Fibroblast of lung (primary cell): ENCODE data around the gene ANO2.

Source experiments
- CTCF ChIP-seq, 2 donors: IDR thresholded peaks in 1 of 2; conservative IDR thresholded peaks in 1 of 2; 1 replicate in 1 of 2; 2 replicates in 1 of 2; pipeline ENCODE4 v1.5.1; 2011 to 2012; ENCODE audit warnings: low read length in 2 of 2, control low read depth in 1 of 2, inconsistent platforms in 1 of 2, low read depth in 1 of 2, mild to moderate bottlenecking in 1 of 2
- EZH2 ChIP-seq: IDR thresholded peaks from 2 replicates; pipeline ENCODE4 v1.5.1; 2012; ENCODE audit warnings: low read length, control low read depth, mild to moderate bottlenecking; ENCODE audit errors: missing control alignments

DNA sequence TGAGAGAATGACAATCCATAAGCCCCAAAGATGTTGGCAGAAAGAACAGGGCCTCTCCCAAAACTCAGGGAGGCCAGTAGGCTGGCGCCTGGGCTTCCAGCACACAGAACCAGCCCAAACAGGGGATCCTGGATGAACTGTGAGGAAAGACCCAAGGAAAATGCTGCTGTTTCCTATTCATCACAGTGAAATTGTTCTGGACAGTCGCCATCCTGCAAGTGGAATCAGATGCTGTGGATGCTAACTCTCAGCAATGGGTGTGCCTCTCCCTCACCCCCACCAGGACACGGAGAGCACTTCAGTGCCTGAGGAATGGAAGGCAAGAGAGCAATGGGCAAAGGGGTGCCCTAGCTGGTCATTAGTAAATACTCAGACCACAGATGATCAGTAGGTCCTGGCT is 80.8 kb downstream of the ANO2 start:
- TF ChIP-seq CTCF (conservative IDR thresholded peaks at IDR 0.05 in 1 of 2, IDR thresholded peaks at IDR 0.05 in 1 of 2; ENCODE audit: low read depth in 1 of 2, low read length in 2 of 2), result no peak
- TF ChIP-seq EZH2, result no peak
